HCT116 (cell line): ENCODE measurements around the gene TMEM205. TPM values are rescaled to one million over a fixed set of nuclear protein-coding genes. Genes with fewer than 3 reads are reported as not detected.
"Not testable (repeated sequence)": the region's sequence is repeated elsewhere in the genome, so short reads cannot be mapped to it uniquely, and the experiment has no call there.

ENCODE experiments used
- ATAC-seq: fragments of 200-7000 bp; cut with Tn5 transposase; 2 replicates; pipeline ENCODE4 v1.9.1; 2020; ENCODE audit warnings: mild to moderate bottlenecking, moderate library complexity
- BruUV-seq: library from RNA; stranded (reverse); fragments of 400-500 nt; replicated peaks from 2 replicates; lab custom pipeline; 2021; lab: Mats Ljungman, UMichigan
- CTCF ChIA-PET: fragments of 300-600 bp; sonication (Branson Sonifier 250); formaldehyde crosslinking; loops from one replicate; lab custom pipeline; 2021; ENCODE audit warnings: antibody characterized with exemption; lab: Charles Lee
- POLR2A ChIA-PET: fragments of 300-600, 350-600 bp; sonication (Branson Sonifier 250); formaldehyde crosslinking; loops from one replicate; lab custom pipeline; 2021; ENCODE audit warnings: antibody characterized with exemption; lab: Charles Lee
- RAD21 ChIA-PET, 2 experiments: fragments of 300-600 bp; sonication (Branson Sonifier 250); formaldehyde crosslinking; loops; one replicate each; lab custom pipeline; 2023; ENCODE audit warnings: low total read pairs in 2 of 2; ENCODE audit not compliant: uncharacterized antibody in 2 of 2, unreplicated experiment in 2 of 2, low non-redundant PET in 1 of 2; lab: Charles Lee
- DNase-seq: peaks from one replicate; pipeline ENCODE4 v3.0.0-alpha.2; 2010; ENCODE audit warnings: low read depth, low spot score
- H2AFZ ChIP-seq: fragments of 200-600 bp; shearing (Covaris generic), sonication (generic); 2 replicates; pipeline ENCODE4 v1.6.1; 2017; ENCODE audit warnings: low read depth, mixed run types, mixed read lengths, antibody characterized with exemption, low read length; ENCODE audit not compliant: poor library complexity, severe bottlenecking
- H3K27ac ChIP-seq: 2 replicates; pipeline ENCODE4 v1.5.1; 2012; ENCODE audit warnings: low read depth, low read length
- H3K27me3 ChIP-seq: fragments of 200-600 bp; sonication (generic); 2 replicates; pipeline ENCODE4 v1.6.1; 2016; ENCODE audit warnings: mixed run types, low read length, mixed read lengths; ENCODE audit not compliant: insufficient read depth
- H3K36me3 ChIP-seq, 2 experiments: fragments of 200-500 bp in 1 of 2; fragments of 200-600 bp in 1 of 2; sonication (Bioruptor generic) in 1 of 2; sonication (generic) in 1 of 2; 2 replicates each; pipeline versions ENCODE4 v1.5.1 to v1.6.1; 2014 to 2016; ENCODE audit warnings: low read length in 2 of 2, inconsistent platforms in 1 of 2, mixed read lengths in 1 of 2, mixed run types in 1 of 2; ENCODE audit not compliant: insufficient read depth in 2 of 2, control insufficient read depth in 1 of 2
- H3K4me1 ChIP-seq, 2 experiments: fragments of 200-600 bp in 1 of 2; sonication (generic) in 1 of 2; 2 replicates each; pipeline versions ENCODE4 v1.5.1 to v1.6.1; 2012 to 2017; ENCODE audit warnings: low read length in 2 of 2, inconsistent platforms in 1 of 2, mild to moderate bottlenecking in 1 of 2, mixed read lengths in 1 of 2, mixed run types in 1 of 2, moderate library complexity in 1 of 2; ENCODE audit not compliant: insufficient read depth in 2 of 2, control insufficient read depth in 1 of 2
- H3K4me2 ChIP-seq: fragments of 200-600 bp; sonication (generic); 2 replicates; pipeline ENCODE4 v1.6.1; 2017; ENCODE audit warnings: mixed run types, low read length, mixed read lengths
- H3K4me3 ChIP-seq, 2 experiments: fragments of 200-600 bp in 1 of 2; sonication (generic) in 1 of 2; replicated peaks in 1 of 2; 2 replicates each; pipeline ENCODE4 v1.5.1; 2011 to 2016; ENCODE audit warnings: low read length in 2 of 2, control low read depth in 1 of 2, low read depth in 1 of 2, mild to moderate bottlenecking in 1 of 2, mixed read lengths in 1 of 2, mixed run types in 1 of 2
- H3K79me2 ChIP-seq: fragments of 200-600 bp; sonication (generic); 2 replicates; pipeline ENCODE4 v1.6.1; 2017; ENCODE audit warnings: mild to moderate bottlenecking, mixed run types, low read length, moderate library complexity, mixed read lengths; ENCODE audit not compliant: insufficient read depth
- H3K9ac ChIP-seq: fragments of 200-600 bp; sonication (generic); 2 replicates; pipeline ENCODE4 v1.6.1; 2016; ENCODE audit warnings: low read length, mixed read lengths
- H3K9me2 ChIP-seq: fragments of 200-600 bp; sonication (generic), shearing (Covaris generic); 2 replicates; pipeline ENCODE4 v1.6.1; 2017; ENCODE audit warnings: mixed run types, mild to moderate bottlenecking, moderate library complexity; ENCODE audit not compliant: insufficient read depth
- H3K9me3 ChIP-seq, 2 experiments: fragments of 200-500 bp in 1 of 2; fragments of 200-600 bp in 1 of 2; sonication (Bioruptor generic) in 1 of 2; sonication (generic) in 1 of 2; 2 replicates each; pipeline ENCODE4 v1.6.1; 2014 to 2017; ENCODE audit warnings: low read length in 2 of 2, mixed read lengths in 2 of 2, inconsistent platforms in 1 of 2, low read depth in 1 of 2, mild to moderate bottlenecking in 1 of 2, mixed run types in 1 of 2, moderate library complexity in 1 of 2; ENCODE audit not compliant: control insufficient read depth in 1 of 2, insufficient read depth in 1 of 2
- H4K20me1 ChIP-seq: fragments of 200-600 bp; sonication (generic), shearing (Covaris generic); 2 replicates; pipeline ENCODE4 v1.6.1; 2017; ENCODE audit warnings: mixed run types, mild to moderate bottlenecking, moderate library complexity; ENCODE audit not compliant: insufficient read depth
- ATF3 ChIP-seq: IDR thresholded peaks from 2 replicates; pipeline ENCODE4 v1.6.1; 2012
- CBX3 ChIP-seq: IDR thresholded peaks from 2 replicates; pipeline ENCODE4 v1.6.1; 2012; ENCODE audit warnings: low read depth
- CTCF ChIP-seq, 3 experiments: fragments of 200-600 bp in 1 of 3; sonication (generic) in 1 of 3; IDR thresholded peaks in 2 of 3; conservative IDR thresholded peaks in 1 of 3; 2 replicates each; pipeline ENCODE4 v1.5.1; 2012 to 2017; ENCODE audit warnings: low read depth in 2 of 3, low read length in 2 of 3, antibody characterized with exemption in 1 of 3, borderline replicate concordance in 1 of 3, control low read depth in 1 of 3, mild to moderate bottlenecking in 1 of 3, mixed read lengths in 1 of 3, mixed run types in 1 of 3, moderate library complexity in 1 of 3; ENCODE audit not compliant: insufficient read depth in 1 of 3
- FOSL1 ChIP-seq: IDR thresholded peaks from 2 replicates; pipeline ENCODE4 v1.6.1; 2012; ENCODE audit warnings: low read depth
- MAX ChIP-seq: IDR thresholded peaks from 2 replicates; pipeline ENCODE4 v1.6.1; 2012
- RAD21 ChIP-seq: IDR thresholded peaks from 2 replicates; pipeline ENCODE4 v1.6.1; 2012; ENCODE audit warnings: low read depth, mild to moderate bottlenecking
- TCF7L2 ChIP-seq: IDR thresholded peaks from 2 replicates; pipeline ENCODE4 v1.7.0; 2011; ENCODE audit warnings: borderline replicate concordance, inconsistent platforms; ENCODE audit not compliant: insufficient read depth, insufficient read length; ENCODE audit errors: extremely low read depth
- ZBTB33 ChIP-seq: IDR thresholded peaks from 2 replicates; pipeline ENCODE4 v1.6.1; 2011; ENCODE audit warnings: mild to moderate bottlenecking, low read length, moderate library complexity; ENCODE audit not compliant: insufficient replicate concordance; ENCODE audit errors: extremely low read depth
- ZNF274 ChIP-seq: fragments of 200-500 bp; sonication (Bioruptor generic); IDR thresholded peaks from 2 replicates; pipeline ENCODE4 v1.6.1; 2014; ENCODE audit warnings: mild to moderate bottlenecking, low read depth, low read length, inconsistent platforms
- intact Hi-C: fragments of 100-400 bp; cut with micrococcal nuclease; formaldehyde crosslinking; loops from 2 replicates; pipeline ENCODE4 v1.10.0; 2022
- total RNA-seq: library from RNA; stranded (reverse); gene quantifications from one replicate; pipeline ENCODE4 v1.2.1, GENCODE V29; 2021; ENCODE audit not compliant: unreplicated experiment

Gene TMEM205
- total RNA-seq, 1 experiment from 2014 or later, result 55.9 TPM

GRCh38 chr19:11321191-11322126 is 24.6 kb downstream of the TMEM205 start:
- ATAC-seq, result peak; percentile 70
- no peaks in the 10 kb centered on the region for H4K20me1 ChIP-seq
- peak in 2 of 3 experiments; percentile 30 to 39; a peak in 3 of 6 replicates for TF ChIP-seq CTCF (IDR thresholded peaks at IDR 0.05 in 2 of 3, conservative IDR thresholded peaks at IDR 0.05 in 1 of 3; ENCODE audit: borderline replicate concordance in 1 of 3, insufficient read depth in 1 of 3, low read depth in 2 of 3, low read length in 2 of 3)
- TF ChIP-seq MAX, result no peak
- TF ChIP-seq RAD21, result peak; percentile 16; the same call in 1 of the 2 replicates
- TF ChIP-seq ZBTB33, result no peak
- TF ChIP-seq ZNF274, result no peak
- no peak for TF ChIP-seq CBX3
- TF ChIP-seq FOSL1, result no peak
- no peak for TF ChIP-seq TCF7L2
- no peak for TF ChIP-seq ATF3
- TF ChIP-seq, all 23 proteins: peak for 2
- Histone ChIP-seq H2AFZ (no peak overlapping the region), H3K4me3 (no peak overlapping the region), H3K4me1 (no peaks in the 10 kb centered on the region), H3K27ac (no peak overlapping the region), H3K9me2 (no peaks in the 10 kb centered on the region), H3K79me2 (no peaks in the 10 kb centered on the region), H3K9ac (no peak overlapping the region), H3K4me2 (no peak overlapping the region), H3K9me3 (no peaks in the 10 kb centered on the region), H3K27me3 (no peaks in the 10 kb centered on the region), H3K36me3 (no peaks in the 10 kb centered on the region)
- ChIA-PET RAD21 (no interaction called here), CTCF (interaction anchor here (1.2 kb wide), 1 partner anchor 10 kb away, joined by 3 read pairs; no protein-coding TSS in a partner anchor), POLR2A (interaction anchor here (1.9 kb wide), 1 partner anchor 23 kb away, joined by 4 read pairs; no protein-coding TSS in a partner anchor)
- intact Hi-C loops, result no loop called here
- BruUV-seq, result no TSS peak
- DNase-seq, result no peak

GRCh38 chr19:11320278-11320995 is 25.6 kb downstream of the TMEM205 start:
- H4K20me1 ChIP-seq, DNase-seq, H3K4me3 ChIP-seq, H3K4me2 ChIP-seq, H3K36me3 ChIP-seq, H3K9me2 ChIP-seq, H3K9ac ChIP-seq, H3K4me1 ChIP-seq, H2AFZ ChIP-seq, RAD21 ChIA-PET, H3K27me3 ChIP-seq, H3K79me2 ChIP-seq, intact Hi-C loops, CTCF ChIA-PET, H3K27ac ChIP-seq, H3K9me3 ChIP-seq, ATAC-seq, BruUV-seq: not testable (repeated sequence)
- POLR2A ChIA-PET, result interaction anchor here (1.3 kb wide), 1 partner anchor 55 kb away, joined by 3 read pairs; no protein-coding TSS in a partner anchor
